Nephron (organoid): ENCODE data around the gene PALM3.

Experiments
- H3K27ac Mint-ChIP-seq, 3 experiments: 2 replicates each; pipeline ENCODE4 v1.8.0; 2020; ENCODE audit warnings: mixed read lengths in 3 of 3, mild to moderate bottlenecking in 2 of 3, moderate library complexity in 1 of 3
- H3K27me3 Mint-ChIP-seq: 2 replicates; pipeline ENCODE4 v1.8.0; 2021; ENCODE audit warnings: low read depth, mild to moderate bottlenecking, moderate library complexity, mixed read lengths
- H3K36me3 Mint-ChIP-seq: 2 replicates; pipeline ENCODE4 v1.8.0; 2020; ENCODE audit warnings: low read depth, mixed read lengths
- H3K4me1 Mint-ChIP-seq: 2 replicates; pipeline ENCODE4 v1.8.0; 2020; ENCODE audit warnings: mixed read lengths
- H3K4me3 Mint-ChIP-seq, 3 experiments: 2 replicates each; pipeline ENCODE4 v1.8.0; 2020; ENCODE audit warnings: mild to moderate bottlenecking in 3 of 3, mixed read lengths in 3 of 3, moderate library complexity in 2 of 3
- H3K9me3 Mint-ChIP-seq: 2 replicates; pipeline ENCODE4 v1.8.0; 2020; ENCODE audit warnings: mixed read lengths
- CTCF ChIP-seq, 3 experiments: fragments of 200-600 bp; sonication (generic); IDR thresholded peaks; one replicate each; pipeline ENCODE4 v1.5.0; 2021; ENCODE audit warnings: antibody characterized with exemption in 3 of 3; ENCODE audit not compliant: unreplicated experiment in 3 of 3

The PALM3 gene

GRCh38 chr19:14063105-14063504 is 1.2 kb upstream of the PALM3 start:
- Mint-ChIP-seq H3K4me1 (peaks cover 4% of the 10 kb centered on the region), H3K9me3 (no peaks in the 10 kb centered on the region), H3K4me3 (no peak overlapping the region), H3K36me3 (no peaks in the 10 kb centered on the region), H3K27me3 (peaks cover 36% of the 10 kb centered on the region), H3K27ac (no peak overlapping the region)
- no peak for TF ChIP-seq CTCF (IDR thresholded peaks at IDR 0.05; ENCODE audit: unreplicated experiment in 3 of 3)

DNA sequence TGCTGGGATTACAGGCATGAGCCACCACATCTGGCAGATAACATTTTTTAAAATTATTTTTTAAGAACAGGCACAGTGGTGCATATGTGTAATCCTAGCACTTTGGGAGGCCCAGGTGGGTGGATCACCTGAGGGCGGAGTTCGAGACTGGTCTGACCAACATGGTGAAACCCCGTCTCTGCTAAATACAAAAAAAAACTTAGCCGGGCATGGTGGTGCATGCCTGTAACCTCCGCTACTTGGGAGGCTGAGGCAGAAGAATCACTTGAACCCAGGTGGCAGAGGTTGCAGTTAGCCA is 631 bp upstream of the PALM3 start:
- no peaks in the 10 kb centered on the region for H3K9me3 Mint-ChIP-seq
- H3K27ac Mint-ChIP-seq: no peak overlapping the region
- H3K36me3 Mint-ChIP-seq: no peaks in the 10 kb centered on the region
- peaks cover 4% of the 10 kb centered on the region for H3K4me1 Mint-ChIP-seq
- H3K27me3 Mint-ChIP-seq: peaks cover 41% of the 10 kb centered on the region
- TF ChIP-seq CTCF (IDR thresholded peaks at IDR 0.05; ENCODE audit: unreplicated experiment in 3 of 3): no peak
- no peak overlapping the region for H3K4me3 Mint-ChIP-seq

DNA sequence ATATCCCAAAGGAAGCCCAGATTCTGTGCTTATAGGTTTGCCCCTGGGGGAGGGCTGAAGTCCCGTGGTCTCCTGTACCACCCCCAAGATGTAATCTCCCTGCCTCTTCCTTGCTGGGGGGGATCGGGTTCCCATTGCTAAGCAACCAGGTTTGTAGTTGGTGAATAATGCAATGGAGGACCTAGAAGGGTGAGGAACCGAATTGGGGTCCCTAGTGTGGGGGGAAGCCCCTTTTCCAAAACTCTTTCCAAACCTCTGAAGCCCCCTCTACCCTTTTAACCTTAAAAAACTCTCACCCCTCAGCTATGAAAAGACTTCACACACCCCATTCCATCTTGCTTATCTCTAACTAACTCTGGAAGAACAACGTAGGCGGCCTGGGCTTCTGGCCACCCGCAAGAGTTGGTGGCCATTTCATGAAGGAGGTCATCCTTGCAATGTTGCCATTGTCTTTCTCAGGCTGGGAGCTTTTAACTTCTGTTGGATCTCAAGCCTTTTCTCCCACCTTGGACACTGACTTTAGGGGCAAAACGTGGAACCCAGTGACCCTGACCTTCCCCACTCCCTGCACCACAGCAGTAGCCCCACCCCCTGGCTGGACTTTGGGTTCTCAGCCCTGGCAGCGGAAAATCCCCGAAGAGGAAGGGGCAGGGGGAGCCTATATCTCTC is 661 bp downstream of the PALM3 start:
- Mint-ChIP-seq H3K4me1 (peaks cover 4% of the 10 kb centered on the region), H3K27ac (peak overlapping the region in 2 of 3 experiments; percentile 23 to 63)

DNA sequence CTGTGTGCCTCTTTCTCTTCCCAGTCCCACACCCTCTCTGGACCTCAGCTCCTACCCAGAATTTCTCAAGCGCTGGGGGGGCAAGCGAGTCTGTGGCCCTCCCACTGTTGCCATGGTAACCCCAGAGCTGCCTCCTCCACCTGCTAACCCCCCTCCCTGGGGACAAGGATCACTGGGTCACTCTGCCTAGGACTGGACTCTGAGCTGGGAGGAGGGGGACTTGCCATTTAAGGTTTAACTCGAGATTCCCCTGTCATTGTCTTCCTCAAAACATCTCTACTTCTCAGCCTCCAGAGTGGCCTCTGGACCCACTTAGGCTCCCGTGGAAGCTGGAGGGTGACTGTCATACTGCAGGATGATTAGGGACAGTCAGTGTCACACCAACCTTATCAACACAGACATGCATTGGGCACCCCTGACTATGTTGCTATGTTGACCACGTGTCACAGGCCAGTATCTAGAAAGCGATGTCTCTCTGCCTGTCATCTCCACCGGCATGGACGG is 2.2 kb downstream of the PALM3 start:
- no peak for TF ChIP-seq CTCF (IDR thresholded peaks at IDR 0.05; ENCODE audit: unreplicated experiment in 3 of 3)
- Mint-ChIP-seq H3K27me3 (peaks cover 47% of the 10 kb centered on the region), H3K4me1 (peaks cover 4% of the 10 kb centered on the region), H3K27ac (peak overlapping the region in 1 of 3 experiments; percentile 20), H3K36me3 (peaks cover 3% of the 10 kb centered on the region), H3K9me3 (no peaks in the 10 kb centered on the region), H3K4me3 (peak overlapping the region; percentile 46 to 65 (median 62))

More for the DNA sequence above, 661 bp downstream of the PALM3 start:
- Mint-ChIP-seq H3K36me3 (no peaks in the 10 kb centered on the region), H3K4me3 (peak overlapping the region; percentile 6 to 23 (median 12)), H3K27me3 (peaks cover 51% of the 10 kb centered on the region), H3K9me3 (no peaks in the 10 kb centered on the region)
- no peak for TF ChIP-seq CTCF (IDR thresholded peaks at IDR 0.05; ENCODE audit: unreplicated experiment in 3 of 3)

DNA sequence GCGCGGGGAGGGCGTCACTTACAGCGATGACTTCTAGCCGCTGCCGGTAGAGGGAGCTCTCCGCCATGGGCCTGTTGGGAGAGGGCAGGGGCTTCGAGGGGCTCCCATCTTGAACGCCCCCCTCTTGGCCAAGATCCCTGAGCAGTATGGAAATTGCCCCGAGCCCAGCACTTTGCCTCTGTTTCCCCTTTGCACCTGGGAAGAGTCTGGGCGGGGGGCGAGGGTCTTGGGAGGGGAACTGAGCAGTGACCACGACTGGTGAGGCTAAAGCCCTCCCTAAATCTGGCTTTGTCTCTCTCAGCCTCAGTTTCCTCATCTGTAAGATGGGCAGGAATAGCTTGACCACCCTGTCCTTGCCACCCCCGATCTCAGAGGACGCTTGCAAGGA is 2.8 kb downstream of the PALM3 start:
- peak overlapping the region; percentile 64 to 85 (median 84) for H3K4me3 Mint-ChIP-seq
- H3K27me3 Mint-ChIP-seq: peaks cover 48% of the 10 kb centered on the region
- no peaks in the 10 kb centered on the region for H3K9me3 Mint-ChIP-seq
- peaks cover 4% of the 10 kb centered on the region for H3K4me1 Mint-ChIP-seq
- peaks cover 5% of the 10 kb centered on the region for H3K36me3 Mint-ChIP-seq
- H3K27ac Mint-ChIP-seq: no peak overlapping the region
- TF ChIP-seq CTCF (IDR thresholded peaks at IDR 0.05; ENCODE audit: unreplicated experiment in 3 of 3): peak; percentile 42 to 54 (median 51)
